GM18508 (cell line): ENCODE results near the gene METRN.
"Not testable (repeated sequence)": the region's sequence is repeated elsewhere in the genome, so short reads cannot be mapped to it uniquely, and the experiment has no call there.

Source experiments
- ATAC-seq: cut with Tn5 transposase; IDR thresholded peaks from one replicate; pipeline ENCODE4 v1.9.1; 2021; ENCODE audit warnings: moderate number of reproducible peaks; ENCODE audit not compliant: insufficient read depth, unreplicated experiment

Gene METRN

GRCh38 chr16:707062-707538 is 7.8 kb upstream of the METRN start:
- ATAC-seq, result no peak

GRCh38 chr16:708019-708418 is 6.9 kb upstream of the METRN start:
- no peak for ATAC-seq

GRCh38 chr16:708959-709358 is 6.0 kb upstream of the METRN start:
- ATAC-seq, result no peak

- no peak for ATAC-seq
Observed at GRCh38 chr16:709566-710499, 5.1 kb upstream of the METRN start.

GRCh38 chr16:710500-711075 is 4.3 kb upstream of the METRN start:
- ATAC-seq, result no peak

- no peak for ATAC-seq
Observed at GRCh38 chr16:711084-711483, 3.8 kb upstream of the METRN start.

- no peak for ATAC-seq
Observed at GRCh38 chr16:711548-712320, 3.2 kb upstream of the METRN start.

GRCh38 chr16:712740-713250 is 2.1 kb upstream of the METRN start:
- not testable (repeated sequence) for ATAC-seq

- ATAC-seq, result no peak
Observed at GRCh38 chr16:714079-714478, 839 bp upstream of the METRN start.

GRCh38 chr16:715477-716199 is 720 bp downstream of the METRN start:
- no peak for ATAC-seq

GRCh38 chr16:716200-716568 is 1.3 kb downstream of the METRN start:
- ATAC-seq, result no peak

- no peak for ATAC-seq
Observed at GRCh38 chr16:716768-717325, 1.9 kb downstream of the METRN start.

GRCh38 chr16:717450-718245 is 2.7 kb downstream of the METRN start:
- no peak for ATAC-seq

- ATAC-seq, result no peak
Observed at GRCh38 chr16:718389-718788, 3.5 kb downstream of the METRN start.

GRCh38 chr16:718922-719321 is 4.0 kb downstream of the METRN start:
- no peak for ATAC-seq

- no peak for ATAC-seq
Observed at GRCh38 chr16:719815-720446, 5.0 kb downstream of the METRN start.

GRCh38 chr16:720447-720989 is 5.6 kb downstream of the METRN start:
- no peak for ATAC-seq
